HepG2 (cell line): ENCODE data around the gene SMIM22. TPM values are rescaled to one million over a fixed set of nuclear protein-coding genes. Genes with fewer than 3 reads are reported as not detected.

Experiments used
- ZNF318 ChIP-seq: sonication (generic); formaldehyde crosslinking; IDR thresholded peaks from 2 replicates; pipeline ENCODE4 v1.4.0; 2020; ENCODE audit warnings: mild to moderate bottlenecking, missing genetic modification reagents
- ZNF326 ChIP-seq: sonication (generic); formaldehyde crosslinking; IDR thresholded peaks from 2 replicates; pipeline ENCODE4 v1.4.0; 2020; ENCODE audit warnings: missing genetic modification reagents, borderline replicate concordance
- ZSCAN25 ChIP-seq: sonication (generic); formaldehyde crosslinking; IDR thresholded peaks from 2 replicates; pipeline ENCODE4 v1.8.0; 2022; ENCODE audit warnings: mild to moderate bottlenecking, missing genetic modification reagents
- ZXDC ChIP-seq: sonication (generic); formaldehyde crosslinking; IDR thresholded peaks from 2 replicates; pipeline ENCODE4 v1.5.0; 2020; ENCODE audit warnings: mild to moderate bottlenecking, missing genetic modification reagents
- polyA plus RNA-seq, 8 experiments: library from polyadenylated mRNA; depleted of rRNA in 3 of 8; stranded (reverse) in 7 of 8; unstranded in 1 of 8; fragments of >200 nt; fragmentation: Illumina TruSeq in 4 of 8; extraction: Trizol in 4 of 8; gene quantifications; 2 replicates each; pipeline versions ENCODE4 v1.2.1 to v1.2.3, GENCODE V29; 2011 to 2016; ENCODE audit warnings: low read depth in 4 of 8, missing spikeins in 1 of 8, mixed read lengths in 1 of 8; ENCODE audit not compliant: insufficient read depth in 1 of 8
- total RNA-seq, 5 experiments: library from RNA; depleted of rRNA; stranded (reverse); fragments of >200 nt; fragmentation: Illumina TruSeq; extraction: Trizol; gene quantifications; 2 replicates each; pipeline ENCODE4 v1.2.3, GENCODE V29; 2016; ENCODE audit warnings: low read depth in 1 of 5

Gene SMIM22
- total and polyA plus RNA-seq, 2 of the 13 experiments (the other 11 are each of a cell fraction or from before 2014, with no cell fraction given) = not detected

DNA sequence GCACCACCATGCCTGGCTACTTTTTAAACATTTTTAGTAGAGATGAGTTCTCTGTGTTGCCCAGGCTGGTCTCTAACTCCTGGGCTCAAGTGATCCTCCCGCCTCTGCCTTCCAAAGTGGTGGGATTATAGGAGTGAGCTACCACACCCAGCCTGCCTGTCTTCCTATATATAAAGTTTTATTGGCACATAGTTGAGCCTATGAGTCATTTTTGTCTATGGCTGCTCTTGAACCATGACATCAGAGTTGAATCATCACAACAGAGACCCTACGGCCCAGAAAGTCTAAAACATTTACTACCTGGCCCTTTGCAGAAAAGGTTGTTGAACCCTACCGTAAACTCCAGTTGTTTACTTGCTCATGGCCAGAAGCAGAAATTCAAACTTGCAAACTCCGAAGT, 14.9 kb upstream of the SMIM22 start (continued):
- TF ChIP-seq ZNF318 (CRISPR knock-in tag) (no peak), ZSCAN25 (no peak), ZNF326 (CRISPR knock-in tag) (no peak), ZXDC (no peak)
